ENCODE data around the gene MICU2. TPM values are rescaled to one million over a fixed set of nuclear protein-coding genes. Genes with fewer than 3 reads are reported as not detected.

Gene MICU2
- total RNA-seq, 1 experiment from 2014 or later = 113 TPM

DNA sequence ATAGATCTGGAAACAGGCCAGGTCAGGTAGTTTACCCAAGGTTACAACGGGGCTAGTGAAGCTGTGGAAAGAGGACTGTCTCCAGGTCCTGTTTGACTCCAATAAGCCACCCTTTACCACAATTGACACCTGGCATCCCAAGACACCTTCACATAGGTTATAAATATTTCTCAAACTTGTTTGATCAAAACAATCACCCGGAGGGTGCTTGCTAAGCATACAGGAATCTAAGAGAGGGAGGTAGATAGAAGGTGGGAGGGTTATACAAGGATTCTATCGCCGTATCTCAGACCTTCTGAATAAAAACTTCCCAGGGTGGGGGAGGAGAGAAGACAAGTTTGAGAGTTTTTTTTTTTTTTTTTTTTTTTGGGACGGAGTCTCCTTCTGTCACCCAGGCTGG is 55.4 kb downstream of the MICU2 start:
- no peak for DNase-seq (ENCODE audit: low read depth)

DNA sequence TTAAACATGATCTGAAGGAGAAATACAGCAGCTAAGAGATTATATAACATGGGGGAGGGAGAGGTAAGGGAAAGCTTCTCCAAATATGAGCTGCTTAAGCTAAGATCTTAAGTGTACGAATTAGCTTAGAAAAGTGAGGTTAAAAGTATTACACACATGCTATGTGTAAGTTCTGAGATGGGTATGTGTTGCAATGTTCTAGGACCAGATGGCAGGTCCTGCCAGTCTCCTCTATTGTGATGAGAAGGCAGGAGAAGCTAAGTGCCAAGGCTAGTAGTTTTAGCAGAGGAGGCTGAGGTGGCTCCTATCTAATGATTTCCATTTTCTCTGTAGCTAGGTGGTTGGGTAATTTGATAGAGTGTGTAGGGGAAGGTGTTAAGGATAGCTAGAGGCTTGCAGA is 57.6 kb downstream of the MICU2 start:
- no peak for DNase-seq (ENCODE audit: low read depth)

DNA sequence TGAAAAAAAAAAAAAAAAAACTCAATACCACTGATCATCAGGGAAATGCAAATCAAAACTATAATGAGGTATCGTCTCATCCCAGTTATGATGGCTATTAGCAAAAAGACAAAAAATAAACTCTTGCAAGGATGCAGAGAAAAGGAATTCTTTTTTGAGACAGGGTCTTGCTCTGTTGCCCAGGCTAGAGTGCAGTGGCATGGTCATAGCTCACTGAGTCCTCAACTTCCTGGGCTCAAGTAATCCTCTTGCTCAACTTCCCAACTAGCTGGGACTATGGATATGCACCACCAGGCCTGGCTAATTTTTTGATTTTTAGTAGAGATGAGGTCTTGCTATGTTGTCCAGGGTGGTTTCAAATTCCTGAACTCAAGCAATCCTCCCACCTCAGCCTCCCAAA is 59.5 kb downstream of the MICU2 start:
- no peak for DNase-seq (ENCODE audit: low read depth)

DNA sequence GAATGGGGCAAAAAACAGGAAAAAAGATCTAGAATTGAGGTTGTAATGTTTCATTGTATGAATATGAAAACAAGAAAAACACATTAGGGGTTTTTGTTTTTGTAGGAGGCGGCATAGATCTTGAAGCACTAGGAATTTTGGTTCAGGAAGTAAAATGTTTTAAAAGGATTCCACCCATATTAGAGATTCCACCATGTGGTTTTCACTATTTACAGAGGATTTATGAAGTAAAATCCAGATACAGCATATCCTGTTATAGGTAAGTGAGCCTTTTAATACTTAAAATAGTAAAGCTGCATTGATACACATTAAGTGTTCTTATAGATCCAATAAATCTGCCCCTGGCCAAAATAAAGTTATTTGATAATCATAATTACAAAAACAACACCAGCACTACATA is 61.4 kb downstream of the MICU2 start:
- no peak for DNase-seq (ENCODE audit: low read depth)

DNA sequence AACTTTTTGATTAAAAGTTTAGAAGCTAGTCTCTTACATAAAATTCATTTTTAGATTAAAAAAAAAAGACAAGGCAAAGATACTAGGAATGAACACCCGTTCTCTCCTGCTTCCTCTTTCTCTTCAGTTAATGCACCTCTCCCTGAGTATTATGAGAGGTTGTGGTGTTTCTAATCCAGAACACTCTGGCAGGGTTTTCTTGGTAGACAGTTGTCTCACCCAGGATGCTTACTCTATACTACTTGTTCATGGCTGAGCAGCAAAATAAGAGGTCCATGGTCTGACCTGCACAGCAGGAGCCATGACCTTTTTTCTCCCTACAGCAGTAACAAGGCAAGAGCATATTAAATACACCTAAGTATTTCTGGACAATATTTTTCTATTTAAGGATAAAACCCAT is 62.0 kb downstream of the MICU2 start:
- no peak for DNase-seq (ENCODE audit: low read depth)

DNA sequence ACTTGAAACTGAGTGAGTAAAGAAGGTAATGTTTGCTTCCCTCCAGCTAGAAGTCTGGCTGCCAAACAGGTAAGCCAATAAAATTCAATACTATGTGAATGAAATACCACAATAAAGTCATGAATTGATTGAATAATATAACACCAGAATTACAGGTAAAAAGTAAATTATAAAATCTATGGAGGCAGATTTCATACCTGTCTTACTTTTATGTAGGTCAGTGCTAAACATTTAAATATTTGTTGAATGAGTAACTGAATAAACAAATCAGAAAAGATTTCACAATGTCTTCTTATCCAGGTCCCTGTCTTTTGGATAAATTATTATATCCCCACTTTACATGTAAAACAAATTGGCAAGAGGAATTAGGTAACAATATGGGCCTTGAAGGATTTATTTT is 62.7 kb downstream of the MICU2 start:
- DNase-seq (ENCODE audit: low read depth) = no peak

DNA sequence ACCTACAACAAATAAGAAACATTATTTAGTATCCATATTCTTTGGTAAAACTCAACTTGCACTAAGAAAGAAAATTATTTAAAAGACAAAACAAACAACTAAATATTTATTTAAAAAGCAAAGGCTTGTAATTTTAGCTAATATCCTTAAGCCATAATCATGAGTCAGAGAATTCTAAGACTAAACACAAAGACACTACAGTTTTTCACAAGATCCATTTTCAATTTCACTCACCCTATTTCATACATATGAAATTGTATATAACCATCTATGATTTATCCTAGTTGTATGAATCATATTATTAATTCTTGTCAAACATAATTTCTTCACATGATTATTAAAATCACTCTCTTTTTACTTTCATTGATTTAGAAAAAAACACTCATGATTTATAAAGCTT is 64.3 kb downstream of the MICU2 start:
- DNase-seq (ENCODE audit: low read depth) = no peak

DNA sequence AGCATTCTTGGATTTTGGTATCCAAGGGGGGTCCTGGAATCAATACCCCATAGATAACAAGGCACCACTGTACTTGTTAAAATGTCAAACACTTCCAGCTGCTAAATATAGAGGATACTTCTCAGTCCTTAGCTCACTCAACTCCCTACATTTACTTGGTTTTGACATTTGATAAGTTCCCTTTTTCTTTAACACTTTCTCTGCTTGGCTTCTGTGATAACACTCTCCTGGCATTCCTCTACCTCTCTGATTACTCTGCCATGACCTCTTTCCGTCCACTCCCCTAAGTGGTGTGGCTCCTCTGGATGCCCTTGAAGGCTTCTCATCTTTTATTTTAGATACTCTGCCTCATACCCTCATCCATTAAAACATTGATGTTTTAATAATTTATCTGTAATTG is 65.2 kb downstream of the MICU2 start:
- DNase-seq (ENCODE audit: low read depth) = no peak

DNA sequence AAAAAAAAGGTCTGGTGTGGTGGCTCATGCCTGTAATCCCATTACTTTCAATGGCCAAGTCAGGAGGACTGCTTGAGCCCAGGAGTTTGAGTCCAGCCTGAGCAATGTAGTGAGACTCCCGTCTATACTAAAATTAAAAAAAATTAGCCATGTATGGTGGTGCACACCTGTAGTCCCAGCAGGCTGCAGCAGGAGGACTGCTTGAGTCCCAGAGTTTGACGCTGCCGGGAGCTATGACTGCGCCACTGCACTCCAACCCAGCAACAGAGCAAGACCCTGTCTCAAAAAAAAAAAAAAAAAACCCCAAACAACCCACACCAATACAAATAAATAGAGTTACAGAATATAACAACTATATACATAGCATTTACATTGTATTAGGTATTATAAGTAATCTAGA is 65.7 kb downstream of the MICU2 start:
- no peak for DNase-seq (ENCODE audit: low read depth)

DNA sequence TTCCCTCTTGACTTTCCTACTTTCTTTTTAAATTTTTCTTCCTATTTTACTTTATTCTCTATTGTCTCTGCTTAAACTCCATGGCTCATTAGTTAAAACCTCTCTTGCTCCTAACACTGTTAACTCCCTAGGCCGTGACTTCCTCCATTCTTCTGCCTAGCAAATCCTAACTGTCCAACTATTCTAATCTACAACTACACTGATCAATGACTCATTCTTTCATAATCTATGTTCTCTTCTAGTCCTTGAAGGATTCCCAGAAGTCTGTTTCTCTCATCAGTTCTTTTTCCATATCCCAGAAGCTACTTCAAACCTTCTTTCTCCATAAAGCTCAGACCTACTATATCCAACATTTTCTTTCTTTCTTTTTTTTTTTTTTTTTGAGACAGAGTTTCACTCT is 66.9 kb downstream of the MICU2 start:
- no peak for DNase-seq (ENCODE audit: low read depth)

DNA sequence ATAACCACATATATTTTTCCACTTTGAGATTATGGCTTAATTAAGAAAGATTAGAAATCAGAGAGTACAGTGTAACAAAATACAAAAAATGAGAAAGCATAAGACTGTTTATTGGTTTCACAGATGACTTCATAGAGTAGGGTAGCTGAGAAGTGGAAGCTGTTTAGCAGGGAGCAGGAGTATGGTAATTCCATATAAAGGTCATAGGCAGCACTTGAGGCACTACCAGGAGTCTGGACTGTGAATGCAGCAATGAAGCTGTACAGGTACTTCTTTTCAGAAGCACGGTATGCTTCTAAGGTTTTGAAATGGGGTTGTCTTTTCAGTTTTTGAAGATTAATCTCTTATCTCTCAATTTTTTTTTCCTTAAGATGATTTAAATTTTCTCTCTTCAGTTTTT is 69.2 kb downstream of the MICU2 start:
- no peak for DNase-seq (ENCODE audit: low read depth)

DNA sequence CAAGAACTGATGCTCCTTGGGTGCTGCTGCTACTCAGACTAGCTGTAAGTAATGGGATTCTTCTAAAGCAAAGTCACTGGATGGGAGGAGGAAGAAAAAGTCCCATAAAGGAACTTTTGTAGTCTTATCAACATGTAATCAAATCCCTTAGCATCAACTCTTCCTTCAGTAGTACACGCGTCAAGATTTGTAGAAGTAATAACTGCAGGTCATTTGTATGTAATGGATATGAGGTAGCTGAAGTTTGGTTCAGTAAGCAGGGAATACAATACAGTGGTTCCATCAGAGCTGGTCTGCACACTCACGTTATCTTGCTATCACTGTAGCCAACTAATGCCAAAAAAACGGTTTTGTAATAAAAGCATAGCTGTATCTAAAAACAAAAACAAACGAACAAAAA is 72.5 kb downstream of the MICU2 start:
- no peak for DNase-seq (ENCODE audit: low read depth)

DNA sequence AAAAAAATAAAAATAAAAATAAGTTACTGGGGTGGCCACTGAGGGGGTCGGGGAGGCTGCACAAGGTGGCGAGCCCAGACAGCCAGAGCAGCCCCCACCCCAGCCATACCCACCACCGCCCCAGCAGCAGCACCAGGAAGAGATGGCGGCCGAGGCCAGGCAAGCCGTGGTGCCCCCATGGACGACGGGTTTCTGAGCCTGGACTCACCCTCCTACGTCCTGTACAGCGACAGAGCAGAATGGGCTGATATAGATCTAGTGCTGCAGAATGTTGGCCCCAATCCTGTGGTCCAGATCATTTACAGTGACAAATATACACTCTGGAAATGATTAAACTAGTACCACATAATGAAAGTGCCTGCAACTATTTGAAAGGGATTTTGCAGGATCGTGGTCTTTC is 73.3 kb downstream of the MICU2 start:
- no peak for DNase-seq (ENCODE audit: low read depth)

DNA sequence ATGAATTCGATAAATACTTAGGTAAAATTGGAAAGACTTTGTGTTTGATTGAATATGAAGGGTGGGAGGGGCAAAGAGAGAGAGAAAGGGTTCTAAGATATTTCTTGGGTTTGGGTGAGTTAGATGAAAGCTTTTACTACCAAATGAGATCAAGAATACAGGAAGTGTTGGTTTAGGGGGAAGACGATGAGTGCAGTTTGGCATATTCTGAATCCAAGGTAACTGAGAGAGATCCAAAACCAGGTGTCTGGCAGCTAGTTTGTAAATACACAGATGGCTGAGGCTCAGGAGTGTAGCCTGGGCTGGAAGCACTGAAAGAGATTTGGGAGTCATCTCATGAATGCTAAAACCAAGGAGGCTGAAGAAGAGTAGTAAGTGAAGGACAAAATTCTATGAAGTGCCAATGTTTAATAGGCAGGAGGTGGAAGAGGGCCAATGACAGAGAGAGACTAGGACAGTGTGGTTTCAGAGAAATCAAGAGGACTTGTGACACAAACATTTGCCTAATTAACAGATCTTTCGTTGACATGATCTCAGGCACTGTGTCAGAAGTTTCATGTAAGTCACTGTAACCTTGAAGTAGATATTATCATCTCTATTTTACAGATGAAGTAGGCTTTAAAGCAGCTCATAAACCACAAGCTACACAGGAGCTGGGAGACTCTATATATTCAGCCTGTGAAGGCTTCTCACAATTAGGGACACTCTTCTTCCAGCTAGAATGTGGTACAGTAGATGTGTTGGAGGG is 74.7 kb downstream of the MICU2 start:
- DNase-seq (ENCODE audit: low read depth) = no peak

DNA sequence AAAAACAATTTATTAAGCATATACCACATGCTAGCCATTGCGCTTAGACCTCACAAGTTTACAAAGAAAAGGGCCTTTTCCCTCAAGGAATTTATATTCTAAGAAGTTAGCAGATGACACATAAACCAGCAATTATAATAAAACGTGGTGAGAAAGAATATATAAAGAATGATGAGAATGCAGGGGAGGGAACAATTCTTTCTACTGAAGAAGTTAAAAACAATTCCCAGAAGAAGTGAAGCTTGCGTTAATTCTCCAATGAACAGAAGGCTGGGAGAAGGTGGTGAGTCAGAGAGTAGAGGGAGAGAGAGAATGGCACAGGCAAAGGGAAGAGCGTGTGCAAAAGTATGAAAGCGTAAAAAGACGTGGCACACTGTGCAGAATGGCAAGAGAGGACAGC is 75.4 kb downstream of the MICU2 start:
- DNase-seq (ENCODE audit: low read depth) = peak; percentile 27

DNA sequence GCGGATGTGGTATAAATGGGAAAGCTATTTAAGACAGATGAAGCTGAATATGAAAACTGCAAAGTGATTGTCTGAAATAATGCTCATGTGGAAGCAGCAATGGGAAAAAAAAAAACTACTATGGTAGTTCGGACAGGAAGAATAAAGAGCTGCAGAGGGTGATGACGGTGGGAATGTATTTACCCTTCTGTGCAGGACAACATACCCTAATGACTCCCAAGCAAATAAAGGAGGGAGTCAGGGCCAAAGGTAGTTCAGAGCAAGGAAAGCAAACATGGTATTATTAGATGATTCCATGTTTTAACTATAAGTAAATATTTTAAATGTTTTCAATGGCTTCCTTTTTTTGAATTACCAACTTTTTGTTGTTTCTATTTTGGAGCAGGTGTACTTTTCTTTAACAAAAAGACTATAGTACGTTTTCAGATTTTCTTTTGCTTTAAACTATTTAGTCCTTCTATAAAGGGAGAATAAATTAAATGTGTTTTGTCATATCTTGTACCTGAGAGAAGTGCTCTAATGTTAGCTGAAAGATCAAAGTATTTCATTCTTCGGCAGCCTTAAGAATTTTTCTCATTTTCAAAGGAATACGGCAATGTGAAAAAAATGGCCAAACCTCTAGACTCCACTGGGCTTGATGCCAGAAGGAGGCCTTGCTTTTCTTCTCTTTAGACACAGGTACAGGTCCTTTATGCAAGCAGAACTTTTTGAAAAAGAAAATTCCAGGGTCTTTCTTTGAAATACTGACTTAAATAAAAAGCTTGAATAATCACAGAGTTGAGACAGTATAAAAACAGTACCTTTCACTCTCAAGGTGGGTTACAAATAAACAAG is 77.0 kb downstream of the MICU2 start:
- no peak for DNase-seq (ENCODE audit: low read depth)

DNA sequence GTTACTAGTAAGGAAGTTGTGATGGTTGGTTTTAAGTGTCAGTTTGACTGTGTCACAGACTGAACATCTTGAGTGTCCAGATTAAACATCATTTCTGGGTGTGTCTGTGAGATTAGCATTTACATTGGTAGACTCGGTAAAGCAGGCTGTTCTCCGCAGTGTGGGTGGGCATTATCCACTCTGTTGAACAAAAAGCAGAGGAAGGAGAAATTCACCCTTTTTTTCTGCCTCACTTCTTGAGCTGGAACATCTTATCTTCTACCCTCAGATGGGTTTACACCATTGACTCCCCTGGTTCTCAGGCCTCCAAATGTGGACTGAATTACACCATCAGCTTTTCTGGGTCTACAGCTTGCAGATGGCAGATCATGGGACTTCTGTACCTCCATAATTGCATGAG is 81.1 kb downstream of the MICU2 start:
- DNase-seq (ENCODE audit: low read depth) = no peak

DNA sequence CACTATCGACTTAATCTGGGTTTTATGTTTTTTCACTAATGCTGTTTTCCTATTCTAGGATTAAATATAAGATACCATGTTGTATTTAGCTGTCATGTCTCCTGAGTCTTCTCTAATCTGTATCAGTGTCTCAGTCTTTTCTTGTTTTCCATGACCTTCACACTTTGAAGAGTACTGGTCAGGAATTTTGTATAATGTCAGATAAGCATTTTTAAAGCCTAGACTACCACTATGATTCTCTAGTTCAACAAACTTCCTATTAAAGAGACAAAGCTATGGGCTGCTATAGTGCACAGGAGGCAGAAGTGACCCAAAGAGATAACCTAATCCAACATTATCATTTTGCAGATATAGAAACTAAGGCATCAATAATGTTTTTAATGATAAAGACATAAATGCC is 81.8 kb downstream of the MICU2 start:
- no peak for DNase-seq (ENCODE audit: low read depth)

DNA sequence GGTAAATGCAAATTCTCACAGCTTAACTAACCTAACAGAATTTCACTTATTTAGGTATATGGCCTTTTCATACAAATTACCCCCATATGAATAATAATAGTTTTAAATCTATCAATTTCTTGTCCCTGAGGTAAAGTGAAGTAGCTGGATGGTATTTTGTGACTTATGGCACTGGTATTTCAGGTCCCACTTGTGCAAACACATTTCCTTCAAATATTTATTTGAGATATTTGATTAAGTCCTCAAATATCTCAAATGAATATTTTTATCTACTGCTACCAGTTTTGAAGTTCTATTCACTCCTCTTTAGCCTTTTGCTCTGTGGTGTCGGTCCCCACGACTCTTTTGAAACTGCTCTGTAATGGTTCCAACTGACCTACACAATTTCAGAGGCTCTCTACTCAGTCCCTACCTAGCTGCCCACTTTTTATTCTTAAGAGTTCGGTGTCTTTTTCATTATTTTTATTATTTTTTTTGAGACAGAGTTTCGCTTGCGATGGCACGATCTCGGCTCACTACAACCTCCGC is 85.3 kb downstream of the MICU2 start:
- no peak for DNase-seq (ENCODE audit: low read depth)

DNA sequence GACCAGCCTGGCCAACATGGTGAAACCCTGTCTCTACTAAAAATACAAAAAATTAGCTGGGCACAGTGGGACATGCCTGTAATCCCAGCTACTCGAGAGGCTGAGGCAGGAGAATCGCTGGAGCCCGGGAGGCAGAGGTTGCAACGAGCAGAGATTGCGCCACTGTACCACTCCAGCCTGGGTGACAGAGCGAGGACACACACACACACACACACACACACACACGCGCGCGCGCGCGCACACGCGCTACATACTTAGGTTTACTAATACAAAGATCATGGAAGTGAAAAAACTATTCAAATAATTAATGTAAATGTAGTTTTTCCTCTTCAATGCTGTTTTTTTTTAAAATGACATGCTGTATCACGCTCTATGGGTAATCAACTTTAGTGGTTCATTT is 86.4 kb downstream of the MICU2 start:
- DNase-seq (ENCODE audit: low read depth) = no peak

DNA sequence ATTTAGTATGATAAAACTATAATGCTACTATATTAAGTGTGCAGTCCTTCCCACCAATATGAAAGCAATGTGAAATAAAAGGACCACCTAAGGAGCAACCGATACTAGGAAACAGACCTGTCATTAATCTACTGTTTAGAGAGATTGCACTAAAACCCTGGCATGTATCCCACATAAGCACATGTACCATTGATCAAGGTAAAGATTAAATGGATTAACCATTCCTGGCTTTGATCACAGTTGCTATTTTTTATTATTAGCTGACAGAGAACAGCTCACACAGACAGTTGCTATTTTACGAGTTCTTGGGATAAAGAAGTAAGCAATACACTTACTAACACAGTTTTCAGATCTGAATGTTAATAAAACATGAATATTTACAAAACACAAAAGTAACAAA is 87.2 kb downstream of the MICU2 start:
- DNase-seq (ENCODE audit: low read depth) = no peak

DNA sequence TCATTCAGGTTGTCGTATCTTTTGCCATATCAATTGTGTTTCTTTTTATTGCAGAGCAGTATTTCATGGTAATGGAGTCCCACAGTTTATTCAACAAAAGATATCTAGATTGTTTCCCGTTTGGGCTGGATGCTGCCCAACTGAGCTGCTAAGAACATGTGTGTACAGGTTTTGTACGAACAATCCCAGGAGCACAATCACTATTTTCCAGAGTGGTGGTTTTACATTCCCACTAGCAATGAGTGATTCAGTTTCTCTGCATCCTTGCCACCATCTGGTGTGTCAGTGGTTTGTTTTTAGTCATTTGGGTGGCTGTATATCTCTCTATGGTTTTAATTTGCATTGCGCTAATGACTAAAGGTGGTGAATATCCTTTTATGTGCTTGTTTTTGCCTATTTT is 92.1 kb downstream of the MICU2 start:
- DNase-seq (ENCODE audit: low read depth) = no peak

DNA sequence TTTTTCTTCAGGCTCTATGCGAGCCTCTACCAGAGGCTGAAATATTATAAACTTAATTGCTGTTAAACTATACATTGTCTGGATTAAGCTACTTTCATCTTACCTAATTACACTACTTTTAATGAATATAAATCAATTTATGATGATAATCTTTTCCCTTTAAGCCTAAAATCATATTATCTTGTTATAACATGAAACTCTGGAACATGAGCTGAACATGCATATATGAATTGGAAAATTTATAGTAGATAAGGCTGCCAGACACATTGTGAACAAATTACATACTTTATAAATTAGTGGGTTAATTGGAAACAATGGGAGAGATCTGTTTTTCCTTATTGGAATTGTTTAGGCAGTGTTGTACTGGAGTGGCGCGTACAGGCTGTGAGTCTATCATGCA is 99.6 kb downstream of the MICU2 start:
- DNase-seq (ENCODE audit: low read depth) = no peak

Measured in HT1080 (cell line).